HepG2 (cell line): ENCODE results near the gene NRG3. TPM values are rescaled to one million over a fixed set of nuclear protein-coding genes. Genes with fewer than 3 reads are reported as not detected.

Experiments used
- ATAC-seq: fragments of 200-7000 bp; cut with Tn5 transposase; 3 replicates; pipeline ENCODE4 v1.9.1; 2020; ENCODE audit warnings: mild to moderate bottlenecking, moderate library complexity
- BruUV-seq: library from RNA; stranded (reverse); fragments of 400-500 nt; replicated peaks from 2 replicates; lab custom pipeline; 2021; lab: Mats Ljungman, UMichigan
- CTCF ChIA-PET: fragments of 300-600 bp; formaldehyde crosslinking; extraction: SDS; loops from one replicate; lab custom pipeline; 2021; ENCODE audit warnings: low total read pairs, inconsistent platforms, low intra/inter-chr PET ratio; lab: Yijun Ruan, JAX
- POLR2A ChIA-PET: fragments of 350-600 bp; sonication (Branson Sonifier 250); formaldehyde crosslinking; loops from one replicate; lab custom pipeline; 2020; ENCODE audit warnings: antibody characterized with exemption, inconsistent platforms; lab: Yijun Ruan, JAX
- DNase-seq: peaks from one replicate; pipeline ENCODE4 v3.0.0-alpha.2; 2015; ENCODE audit warnings: low spot score
- FAIRE-seq: peaks from 3 replicates; lab custom pipeline; 2011; peaks lifted over from hg19 to GRCh38; lab: Jason Lieb, UNC
- H2AFZ ChIP-seq: one replicate; pipeline ENCODE4 v1.6.1; 2011; ENCODE audit warnings: low read length, inconsistent platforms
- H3K27ac ChIP-seq: fragments of 300-600 bp; 3 replicates; pipeline ENCODE4 v1.8.0; 2011; ENCODE audit warnings: mixed run types, mild to moderate bottlenecking, mixed read lengths, low read length, inconsistent platforms; ENCODE audit not compliant: insufficient read depth; ENCODE audit errors: extremely low read length
- H3K27me3 ChIP-seq, 2 experiments: fragments of 200-600 bp in 1 of 2; 2 replicates in 1 of 2; 3 replicates in 1 of 2; pipeline versions ENCODE4 v1.6.0 to v1.8.0; 2011; ENCODE audit warnings: low read length in 2 of 2, mild to moderate bottlenecking in 2 of 2, moderate library complexity in 2 of 2, inconsistent platforms in 1 of 2; ENCODE audit not compliant: insufficient read depth in 2 of 2, control insufficient read depth in 1 of 2
- H3K36me3 ChIP-seq, 2 experiments: fragments of 200-600 bp in 1 of 2; replicated peaks in 1 of 2; 2 replicates in 1 of 2; 3 replicates in 1 of 2; pipeline versions ENCODE4 v1.5.1 to v1.8.0; 2011; ENCODE audit warnings: low read length in 2 of 2, inconsistent platforms in 1 of 2; ENCODE audit not compliant: insufficient read depth in 2 of 2, control insufficient read depth in 1 of 2
- H3K4me1 ChIP-seq: 2 replicates; pipeline ENCODE4 v1.5.1; 2012; ENCODE audit warnings: low read length, inconsistent platforms; ENCODE audit not compliant: insufficient read depth
- H3K4me2 ChIP-seq: 2 replicates; pipeline ENCODE4 v1.6.0; 2011; ENCODE audit warnings: low read depth, low read length, inconsistent platforms
- H3K4me3 ChIP-seq, 3 experiments: fragments of 200-600 bp in 1 of 3; sonication (generic), shearing (Covaris generic) in 1 of 3; replicated peaks in 1 of 3; 2 replicates each; pipeline ENCODE4 v1.5.1; 2011 to 2016; ENCODE audit warnings: low read length in 3 of 3, inconsistent platforms in 2 of 3, low read depth in 2 of 3, mild to moderate bottlenecking in 2 of 3, control low read depth in 1 of 3, mixed read lengths in 1 of 3; ENCODE audit not compliant: insufficient read depth in 1 of 3
- H3K79me2 ChIP-seq: one replicate; pipeline ENCODE4 v1.6.1; 2011; ENCODE audit warnings: low read length, inconsistent platforms; ENCODE audit not compliant: insufficient read depth
- H3K9ac ChIP-seq: 2 replicates; pipeline ENCODE4 v1.6.0; 2011; ENCODE audit warnings: mild to moderate bottlenecking, low read depth, low read length, inconsistent platforms; ENCODE audit not compliant: insufficient read depth
- H3K9me3 ChIP-seq: 2 replicates; pipeline ENCODE4 v1.5.1; 2012; ENCODE audit warnings: mild to moderate bottlenecking, low read length
- H4K20me1 ChIP-seq: 2 replicates; pipeline ENCODE4 v1.6.0; 2011; ENCODE audit warnings: inconsistent platforms, mild to moderate bottlenecking, low read length, moderate library complexity; ENCODE audit not compliant: insufficient read depth
- ARID2 ChIP-seq: sonication (generic); formaldehyde crosslinking; IDR thresholded peaks from 2 replicates; pipeline ENCODE4 v1.8.1; 2022; ENCODE audit warnings: mild to moderate bottlenecking, missing genetic modification reagents, borderline replicate concordance
- CAMTA2 ChIP-seq: sonication (generic); formaldehyde crosslinking; IDR thresholded peaks from 2 replicates; pipeline ENCODE4 v1.4.0; 2020; ENCODE audit warnings: mild to moderate bottlenecking, missing genetic modification reagents, borderline replicate concordance
- CHD4 ChIP-seq: fragments of 200-600 bp; sonication (generic); IDR thresholded peaks from 2 replicates; pipeline ENCODE4 v1.7.0; 2017; ENCODE audit warnings: mild to moderate bottlenecking, low read length, borderline replicate concordance
- DNMT3B ChIP-seq: conservative IDR thresholded peaks from 2 replicates; pipeline ENCODE4 v1.6.1; 2016; ENCODE audit warnings: missing biosample characterization, control low read depth
- E2F2 ChIP-seq: sonication (generic); formaldehyde crosslinking; IDR thresholded peaks from 2 replicates; pipeline ENCODE4 v1.4.0; 2020; ENCODE audit warnings: missing genetic modification reagents, borderline replicate concordance
- IKZF1 ChIP-seq: fragments of 450-650 bp; IDR thresholded peaks from 2 replicates; pipeline ENCODE4 v1.7.1; 2016
- MTERF4 ChIP-seq: sonication (generic); formaldehyde crosslinking; IDR thresholded peaks from 2 replicates; pipeline ENCODE4 v1.8.0; 2023; ENCODE audit warnings: mild to moderate bottlenecking, missing genetic modification reagents
- NONO ChIP-seq, 2 experiments: fragments of 450-650 bp in 1 of 2; sonication (generic) in 1 of 2; formaldehyde crosslinking in 1 of 2; IDR thresholded peaks in 1 of 2; conservative IDR thresholded peaks in 1 of 2; 2 replicates each; pipeline versions ENCODE4 v1.6.1 to v1.8.0; 2017 to 2022; ENCODE audit warnings: mild to moderate bottlenecking in 1 of 2, missing genetic modification reagents in 1 of 2, moderate library complexity in 1 of 2
- PAX8 ChIP-seq: sonication (generic); formaldehyde crosslinking; IDR thresholded peaks from 2 replicates; pipeline ENCODE4 v1.8.0; 2022; ENCODE audit warnings: mild to moderate bottlenecking, missing genetic modification reagents, borderline replicate concordance
- THRA ChIP-seq: sonication (generic); formaldehyde crosslinking; IDR thresholded peaks from 2 replicates; pipeline ENCODE4 v1.4.0; 2020; ENCODE audit warnings: missing genetic modification reagents, borderline replicate concordance
- ZBTB33 ChIP-seq: sonication (generic); formaldehyde crosslinking; IDR thresholded peaks from 2 replicates; pipeline ENCODE4 v1.4.0; 2020; ENCODE audit warnings: missing genetic modification reagents
- ZFX ChIP-seq: sonication (generic); formaldehyde crosslinking; IDR thresholded peaks from 2 replicates; pipeline ENCODE4 v1.4.0; 2020; ENCODE audit warnings: mild to moderate bottlenecking, low read depth, missing genetic modification reagents, moderate library complexity
- ZNF253 ChIP-seq: sonication (generic); formaldehyde crosslinking; IDR thresholded peaks from 2 replicates; pipeline ENCODE4 v1.8.0; 2022; ENCODE audit warnings: mild to moderate bottlenecking, missing genetic modification reagents, borderline replicate concordance
- ZNF280B ChIP-seq: sonication (generic); formaldehyde crosslinking; IDR thresholded peaks from 2 replicates; pipeline ENCODE4 v1.5.0; 2020; ENCODE audit warnings: missing genetic modification reagents, mild to moderate bottlenecking, borderline replicate concordance
- ZNF691 ChIP-seq: sonication (generic); formaldehyde crosslinking; IDR thresholded peaks from 2 replicates; pipeline ENCODE4 v1.4.0; 2020; ENCODE audit warnings: missing genetic modification reagents, low read depth, mild to moderate bottlenecking, borderline replicate concordance
- ZNF713 ChIP-seq: sonication (generic); formaldehyde crosslinking; IDR thresholded peaks from 2 replicates; pipeline ENCODE4 v1.4.0; 2020; ENCODE audit warnings: mild to moderate bottlenecking, missing genetic modification reagents
- WGBS: methylation state at CpG from one replicate; pipeline ENCODE4 v1.1.6; 2017; ENCODE audit warnings: low lambda C conversion rate; 5-methylcytosine and 5-hydroxymethylcytosine counted together
- in situ Hi-C: cut with HindIII; loops from 2 replicates; pipeline ENCODE4 v1.10.0; 2017; ENCODE audit warnings: low pct_unique_long_range_greater_than_20kb; ENCODE audit not compliant: extremely low pct_ligation_motif_present
- intact Hi-C: fragments of 100-400 bp; cut with micrococcal nuclease; formaldehyde crosslinking; loops from one replicate; pipeline ENCODE4 v1.10.0; 2022; ENCODE audit not compliant: unreplicated experiment
- polyA plus RNA-seq, 8 experiments: library from polyadenylated mRNA; depleted of rRNA in 3 of 8; stranded (reverse) in 7 of 8; unstranded in 1 of 8; fragments of >200 nt; fragmentation: Illumina TruSeq in 4 of 8; extraction: Trizol in 4 of 8; gene quantifications; 2 replicates each; pipeline versions ENCODE4 v1.2.1 to v1.2.3, GENCODE V29; 2011 to 2016; ENCODE audit warnings: low read depth in 4 of 8, missing spikeins in 1 of 8, mixed read lengths in 1 of 8; ENCODE audit not compliant: insufficient read depth in 1 of 8
- total RNA-seq, 5 experiments: library from RNA; depleted of rRNA; stranded (reverse); fragments of >200 nt; fragmentation: Illumina TruSeq; extraction: Trizol; gene quantifications; 2 replicates each; pipeline ENCODE4 v1.2.3, GENCODE V29; 2016; ENCODE audit warnings: low read depth in 1 of 5

Gene NRG3
- total and polyA plus RNA-seq, 2 of the 13 experiments (the other 11 are each of a cell fraction or from before 2014, with no cell fraction given): not detected

- no peak for FAIRE-seq
- ATAC-seq: no peak
- no peaks in the 10 kb centered on the region for H3K27me3 ChIP-seq
- H2AFZ ChIP-seq: no peak overlapping the region
- no peak overlapping the region for H3K4me2 ChIP-seq
- no peaks in the 10 kb centered on the region for H3K4me1 ChIP-seq
- in situ Hi-C loops (no loop called here), intact Hi-C loops (no loop called here)
- BruUV-seq: no TSS peak
- no peak overlapping the region for H3K9ac ChIP-seq
- peaks cover 77% of the 10 kb centered on the region for H3K9me3 ChIP-seq
- H3K36me3 ChIP-seq: no peaks in the 10 kb centered on the region
- CTCF ChIA-PET: no interaction called here
- H3K4me3 ChIP-seq: no peak overlapping the region
- 0% methylated on average over 2 of the region's 2 CpGs for WGBS
- no peak overlapping the region for H3K27ac ChIP-seq
- no peak for DNase-seq
- no peaks in the 10 kb centered on the region for H4K20me1 ChIP-seq
- POLR2A ChIA-PET: no interaction called here
- no peaks in the 10 kb centered on the region for H3K79me2 ChIP-seq
- TF ChIP-seq THRA (no peak), E2F2 (no peak), ZNF691 (no peak), DNMT3B (CRISPR knock-in tag) (no peak), CHD4 (no peak), ARID2 (no peak), ZNF280B (no peak), ZBTB33 (CRISPR knock-in tag) (no peak), NONO (IDR thresholded peaks at IDR 0.05) (no peak), NONO (CRISPR knock-in tag; conservative IDR thresholded peaks at IDR 0.05) (no peak), PAX8 (no peak), ZNF713 (CRISPR knock-in tag) (no peak), ZNF253 (no peak), MTERF4 (CRISPR knock-in tag) (no peak), ZFX (CRISPR knock-in tag) (no peak), IKZF1 (no peak), CAMTA2 (no peak)
Measured at GRCh38 chr10:82128527-82128926, 253.5 kb downstream of the NRG3 start.
